Inferior parietal cortex (tissue), 1 donor: Measurements from ENCODE around the gene CTSL.
"Not testable (repeated sequence)": the region's sequence is repeated elsewhere in the genome, so short reads cannot be mapped to it uniquely, and the experiment has no call there.

Source experiments
- DNase-seq: peaks from one replicate; pipeline ENCODE4 v3.0.0-alpha.2; 2016; ENCODE audit errors: extremely low spot score

Gene CTSL

DNA sequence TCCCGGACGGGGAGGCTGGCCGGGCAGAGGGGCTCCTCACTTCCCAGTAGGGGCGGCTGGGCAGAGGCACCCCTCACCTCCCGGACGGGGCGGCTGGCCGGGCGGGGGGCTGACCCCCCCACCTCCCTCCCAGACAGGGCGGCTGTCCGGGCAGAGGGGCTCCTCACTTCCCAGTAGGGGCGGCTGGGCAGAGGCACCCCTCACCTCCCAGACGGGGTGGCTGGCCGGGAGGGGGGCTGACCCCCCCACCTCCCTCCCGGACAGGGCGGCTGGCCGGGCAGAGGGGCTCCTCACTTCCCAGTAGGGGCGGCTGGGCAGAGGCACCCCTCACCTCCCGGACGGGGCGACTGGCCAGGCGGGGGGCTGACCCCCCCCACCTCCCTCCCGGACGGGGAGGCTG, 32.4 kb downstream of the CTSL start:
- DNase-seq = not testable (repeated sequence)

DNA sequence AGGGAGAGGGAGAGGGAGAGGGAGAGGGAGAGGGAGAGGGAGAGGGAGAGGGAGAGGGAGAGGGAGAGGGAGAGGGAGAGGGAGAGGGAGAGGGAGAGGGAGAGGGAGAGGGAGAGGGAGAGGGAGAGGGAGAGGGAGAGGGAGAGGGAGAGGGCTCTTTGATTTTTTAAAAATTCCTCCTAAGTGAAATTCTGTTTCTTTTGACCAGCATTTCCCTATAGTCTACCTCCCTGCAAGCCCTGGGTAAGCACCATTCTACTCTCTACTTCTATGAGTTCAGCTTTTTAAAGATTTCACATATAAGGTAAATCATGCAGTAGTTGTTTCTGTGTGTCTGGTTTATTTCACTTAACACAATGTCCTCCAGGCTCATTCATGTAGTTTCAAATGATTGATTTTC, 34.1 kb downstream of the CTSL start:
- not testable (repeated sequence) for DNase-seq

DNA sequence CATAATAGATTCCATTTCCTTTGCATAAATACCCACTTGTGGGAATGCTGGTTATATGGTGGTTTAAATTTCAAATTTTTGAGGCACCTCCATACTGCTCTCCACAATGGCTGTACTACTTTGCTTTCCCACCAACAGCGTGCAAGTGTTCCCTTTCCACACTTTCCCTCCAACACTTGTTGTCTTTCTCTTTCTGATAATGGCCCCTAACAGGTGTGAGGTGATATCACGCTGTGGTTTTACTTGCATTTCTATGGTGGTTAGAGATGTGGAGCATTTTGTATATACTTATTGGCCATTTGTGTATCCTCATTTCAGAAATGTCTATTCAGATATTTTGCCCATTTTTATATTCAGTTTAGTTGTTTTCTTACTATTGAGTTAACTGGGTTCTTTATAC, 34.6 kb downstream of the CTSL start:
- no peak for DNase-seq

DNA sequence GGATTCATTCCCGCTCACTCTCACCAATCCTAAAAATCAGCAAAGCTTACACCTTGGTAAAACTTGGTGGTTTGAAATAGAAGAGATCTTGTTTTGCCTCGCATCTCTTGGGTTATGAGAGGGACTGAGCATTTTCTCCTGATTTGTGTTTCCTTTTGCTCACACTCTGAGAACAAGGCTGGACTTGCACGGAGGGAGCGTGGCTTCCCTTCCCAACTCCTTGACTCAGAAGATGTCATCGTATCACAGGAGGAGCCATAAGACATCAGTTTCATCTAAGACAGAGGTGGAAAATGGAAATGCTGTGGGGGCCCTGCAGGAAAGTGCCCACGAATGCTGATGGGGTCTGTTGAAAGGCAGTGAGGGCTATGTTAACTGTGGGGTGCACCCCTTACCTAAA, 37.4 kb downstream of the CTSL start:
- no peak for DNase-seq

DNA sequence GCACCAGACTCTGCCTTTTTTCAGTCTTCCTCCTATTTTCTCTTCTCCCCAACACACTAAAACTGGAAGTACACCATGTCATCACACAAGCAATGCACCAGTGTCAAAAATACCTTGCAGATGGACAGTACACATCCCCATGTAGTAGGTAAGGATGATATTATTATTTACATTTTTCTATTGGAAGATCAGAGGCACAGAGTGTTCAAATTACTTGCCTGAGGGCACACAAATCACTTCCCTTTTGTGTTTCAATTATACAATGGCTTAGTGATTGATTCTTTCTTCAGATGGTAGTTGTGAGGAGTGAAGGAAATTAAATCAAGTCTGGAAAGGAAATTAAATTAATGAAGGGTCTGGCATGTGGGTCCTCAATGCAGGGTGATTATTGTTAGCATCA, 39.6 kb downstream of the CTSL start:
- DNase-seq = no peak

DNA sequence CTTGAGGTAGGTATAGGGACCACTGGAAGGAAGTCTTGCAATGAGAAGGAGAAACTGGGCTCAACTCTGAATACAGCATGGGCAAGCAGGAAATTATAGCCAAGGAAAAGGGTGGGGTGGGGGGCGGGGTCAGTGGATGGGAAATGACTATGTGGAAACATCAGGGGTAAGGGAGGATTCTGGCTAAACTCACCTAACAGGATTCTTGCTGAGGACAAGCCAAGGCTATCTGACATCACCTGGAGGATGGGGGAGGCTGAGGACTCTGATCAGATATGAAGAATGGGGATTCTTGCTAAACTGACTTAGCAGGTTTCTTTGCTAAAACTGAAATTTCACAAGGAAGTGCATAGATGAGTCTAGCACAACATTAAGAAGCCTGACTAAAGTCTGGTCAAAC, 40.8 kb downstream of the CTSL start:
- DNase-seq = no peak

DNA sequence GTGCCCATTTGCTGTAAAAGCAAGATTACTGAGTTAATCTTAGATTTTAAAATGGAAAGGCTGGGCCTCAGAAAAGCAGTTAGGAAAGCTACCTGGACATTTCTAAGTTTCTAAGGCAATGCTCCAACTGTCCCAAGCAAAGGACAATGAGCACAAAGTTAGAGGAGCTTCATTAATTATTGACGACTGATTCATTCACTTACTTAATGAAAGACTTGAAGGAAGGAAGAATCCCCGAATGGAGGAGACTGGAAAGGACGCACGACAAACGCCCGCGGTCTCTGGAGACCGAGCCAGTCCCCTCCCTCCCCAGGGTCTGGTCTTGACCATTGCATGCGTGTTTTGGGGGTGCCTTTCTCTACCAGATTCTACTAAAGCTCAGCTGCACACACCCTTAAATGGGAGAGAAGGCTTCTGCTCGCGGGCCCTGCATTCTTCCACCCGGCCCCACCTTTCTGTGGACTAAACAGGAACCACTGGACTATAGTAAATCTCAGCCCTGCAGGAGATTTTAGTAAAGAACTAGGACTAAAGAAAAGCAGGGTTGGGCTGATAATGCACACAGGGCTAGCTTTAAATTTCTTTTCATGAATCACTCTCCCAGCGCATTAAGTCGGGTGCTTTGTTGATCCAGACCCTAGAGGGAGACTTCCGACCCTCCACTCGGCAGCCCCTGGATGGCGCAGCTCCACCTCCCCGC, 44.8 kb downstream of the CTSL start:
- DNase-seq = no peak

DNA sequence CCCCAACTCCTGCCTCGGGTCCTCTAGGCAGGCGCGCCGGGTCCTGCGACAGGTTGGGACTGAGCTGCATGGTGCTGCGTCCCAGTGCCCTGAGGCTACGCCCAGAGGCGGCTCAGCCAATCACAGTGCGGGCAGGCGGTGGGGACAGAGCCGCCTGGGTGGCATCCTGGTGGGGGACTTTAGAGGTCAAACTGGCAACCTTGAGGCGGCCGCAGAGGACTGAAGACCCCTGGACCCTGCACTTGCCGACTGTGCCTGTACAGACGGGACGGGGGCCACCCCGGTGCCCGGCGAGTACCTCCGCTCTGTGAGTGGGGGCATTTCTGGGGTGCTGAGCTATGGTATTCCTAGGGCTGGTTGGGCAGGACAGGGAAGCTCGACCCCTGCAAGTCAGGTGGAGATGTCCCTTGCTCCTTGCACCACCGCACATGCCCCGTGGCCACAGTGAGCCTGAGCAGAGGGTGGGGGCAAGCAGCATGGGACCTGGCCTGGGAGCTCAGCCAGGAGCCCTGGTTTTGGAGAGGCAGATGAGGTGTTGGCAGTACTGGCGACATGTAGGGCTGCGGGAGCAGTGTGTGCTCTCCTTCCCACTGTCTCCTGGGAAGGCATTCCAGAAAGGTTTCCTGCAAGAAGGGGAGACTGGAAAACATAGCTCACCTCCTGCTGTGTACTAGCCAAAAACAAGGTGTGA, 45.5 kb downstream of the CTSL start:
- no peak for DNase-seq

DNA sequence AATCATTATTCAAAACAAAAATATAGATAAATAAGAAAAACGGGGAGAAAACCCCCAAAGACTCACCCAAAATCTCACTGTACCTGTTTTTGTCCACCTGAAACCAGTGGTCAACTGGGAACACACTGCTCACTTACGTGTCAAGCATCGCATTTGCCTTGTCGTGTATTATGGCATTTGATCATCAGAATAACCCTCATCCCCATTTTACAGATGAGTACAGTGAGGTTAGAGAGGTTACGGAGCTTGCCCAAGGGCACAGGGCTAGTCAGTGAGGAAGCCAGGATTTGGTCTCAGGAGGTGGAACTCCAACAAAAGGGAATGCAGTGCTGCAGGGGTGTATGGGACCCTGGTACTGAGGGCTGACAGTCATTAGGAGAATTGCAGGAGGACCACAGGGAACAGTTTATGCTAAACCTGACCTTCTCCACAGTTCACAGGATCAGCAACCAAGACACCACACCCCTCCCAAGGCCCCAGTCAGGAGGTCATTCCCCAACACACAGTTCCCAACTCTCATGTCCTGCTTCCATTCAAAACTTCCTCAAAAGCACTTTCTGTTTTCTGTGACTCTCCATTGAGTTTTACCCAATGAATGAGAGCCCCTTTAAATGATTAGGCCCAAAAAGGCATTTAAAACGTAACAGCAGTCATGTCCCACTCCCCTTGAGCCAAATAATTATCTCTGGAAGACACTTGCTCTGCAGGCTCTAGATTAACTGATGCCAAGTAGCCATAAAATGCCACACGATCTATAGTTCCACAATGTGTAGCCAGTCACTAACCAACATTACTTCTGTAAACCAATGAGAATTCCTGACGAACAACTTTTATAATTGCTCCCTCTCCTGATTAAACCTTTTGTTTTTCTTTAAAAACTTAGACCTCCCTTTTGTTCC, 50.8 kb downstream of the CTSL start:
- DNase-seq = no peak

DNA sequence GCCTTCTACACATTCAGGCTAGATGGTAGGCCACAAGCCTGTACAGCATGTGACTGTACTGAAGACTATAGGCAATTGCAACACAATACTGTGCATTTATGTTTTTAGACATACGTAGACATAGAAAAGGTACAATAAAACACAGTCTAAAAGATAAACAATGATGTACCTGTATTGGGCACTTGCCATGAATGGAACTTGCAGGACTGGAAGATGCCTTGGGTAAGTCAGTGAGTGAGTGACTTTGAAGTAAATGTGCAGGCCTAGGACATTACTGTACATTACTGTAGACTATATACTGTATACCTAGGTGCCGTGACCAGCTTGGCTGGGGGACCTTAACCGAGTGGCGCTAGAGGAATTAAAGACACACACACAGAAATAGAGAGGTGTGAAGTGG, 53.1 kb downstream of the CTSL start:
- no peak for DNase-seq
